B cell (primary cell): ENCODE measurements around the gene TIMM50.

Experiments used
- EZH2 ChIP-seq: IDR thresholded peaks from 2 replicates; pipeline ENCODE4 v1.6.1; 2012; ENCODE audit warnings: borderline replicate concordance, low read depth, mild to moderate bottlenecking, moderate library complexity, low read length; ENCODE audit not compliant: insufficient read depth, poor library complexity, severe bottlenecking
- TF ChIP-seq, protein P1 (sequence below): fragments of 200-600 bp; IDR thresholded peaks from one replicate; pipeline ENCODE4 v1.8.0; 2022; ENCODE audit warnings: antibody characterized with exemption, mild to moderate bottlenecking

DNA sequence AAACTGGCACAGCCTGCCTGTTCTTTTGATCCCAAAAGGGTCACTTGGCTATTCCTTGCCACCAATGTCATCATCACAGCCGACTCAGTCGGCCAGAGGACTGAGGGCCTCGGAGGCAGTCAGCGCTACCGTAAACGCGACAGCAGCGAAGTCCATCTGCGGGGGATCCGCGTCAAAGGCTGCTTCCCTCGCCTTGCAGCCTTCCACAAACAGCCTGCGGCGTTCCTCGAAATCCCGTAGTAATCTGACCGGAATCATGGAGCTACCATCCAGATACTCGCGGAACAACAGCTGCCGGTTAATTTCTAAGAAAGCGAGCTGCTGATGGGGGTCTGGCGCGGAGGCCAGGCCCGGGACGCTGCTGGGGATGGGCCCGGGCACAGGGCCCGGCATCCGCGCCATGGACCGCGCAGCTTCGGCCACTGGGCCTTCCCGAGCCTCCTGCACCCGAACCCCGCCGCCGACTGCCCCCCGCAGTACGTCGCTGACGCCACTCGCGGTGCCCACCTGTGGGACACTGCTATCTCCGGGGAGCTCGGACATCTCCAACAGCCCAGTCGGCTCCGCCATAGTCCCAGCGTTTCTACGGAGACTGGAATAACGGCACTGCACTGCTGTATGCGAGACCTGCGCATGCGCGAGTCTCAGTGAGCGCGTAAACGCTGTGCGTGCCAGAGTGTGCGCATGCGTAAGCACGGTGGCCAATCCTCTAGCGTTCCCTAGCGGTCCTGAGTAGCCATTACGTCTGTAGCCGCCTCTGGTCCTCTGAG, 51.8 kb downstream of the TIMM50 start, which contains the start of gene EID2B:
- TF ChIP-seq, protein P1, sequence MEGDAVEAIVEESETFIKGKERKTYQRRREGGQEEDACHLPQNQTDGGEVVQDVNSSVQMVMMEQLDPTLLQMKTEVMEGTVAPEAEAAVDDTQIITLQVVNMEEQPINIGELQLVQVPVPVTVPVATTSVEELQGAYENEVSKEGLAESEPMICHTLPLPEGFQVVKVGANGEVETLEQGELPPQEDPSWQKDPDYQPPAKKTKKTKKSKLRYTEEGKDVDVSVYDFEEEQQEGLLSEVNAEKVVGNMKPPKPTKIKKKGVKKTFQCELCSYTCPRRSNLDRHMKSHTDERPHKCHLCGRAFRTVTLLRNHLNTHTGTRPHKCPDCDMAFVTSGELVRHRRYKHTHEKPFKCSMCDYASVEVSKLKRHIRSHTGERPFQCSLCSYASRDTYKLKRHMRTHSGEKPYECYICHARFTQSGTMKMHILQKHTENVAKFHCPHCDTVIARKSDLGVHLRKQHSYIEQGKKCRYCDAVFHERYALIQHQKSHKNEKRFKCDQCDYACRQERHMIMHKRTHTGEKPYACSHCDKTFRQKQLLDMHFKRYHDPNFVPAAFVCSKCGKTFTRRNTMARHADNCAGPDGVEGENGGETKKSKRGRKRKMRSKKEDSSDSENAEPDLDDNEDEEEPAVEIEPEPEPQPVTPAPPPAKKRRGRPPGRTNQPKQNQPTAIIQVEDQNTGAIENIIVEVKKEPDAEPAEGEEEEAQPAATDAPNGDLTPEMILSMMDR, result peak; percentile 98
- no peak for TF ChIP-seq EZH2
